ENCODE data around the gene GIPR.
"Not testable (repeated sequence)": the region's sequence is repeated elsewhere in the genome, so short reads cannot be mapped to it uniquely, and the experiment has no call there.

The GIPR gene, protein sequence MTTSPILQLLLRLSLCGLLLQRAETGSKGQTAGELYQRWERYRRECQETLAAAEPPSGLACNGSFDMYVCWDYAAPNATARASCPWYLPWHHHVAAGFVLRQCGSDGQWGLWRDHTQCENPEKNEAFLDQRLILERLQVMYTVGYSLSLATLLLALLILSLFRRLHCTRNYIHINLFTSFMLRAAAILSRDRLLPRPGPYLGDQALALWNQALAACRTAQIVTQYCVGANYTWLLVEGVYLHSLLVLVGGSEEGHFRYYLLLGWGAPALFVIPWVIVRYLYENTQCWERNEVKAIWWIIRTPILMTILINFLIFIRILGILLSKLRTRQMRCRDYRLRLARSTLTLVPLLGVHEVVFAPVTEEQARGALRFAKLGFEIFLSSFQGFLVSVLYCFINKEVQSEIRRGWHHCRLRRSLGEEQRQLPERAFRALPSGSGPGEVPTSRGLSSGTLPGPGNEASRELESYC

DNA sequence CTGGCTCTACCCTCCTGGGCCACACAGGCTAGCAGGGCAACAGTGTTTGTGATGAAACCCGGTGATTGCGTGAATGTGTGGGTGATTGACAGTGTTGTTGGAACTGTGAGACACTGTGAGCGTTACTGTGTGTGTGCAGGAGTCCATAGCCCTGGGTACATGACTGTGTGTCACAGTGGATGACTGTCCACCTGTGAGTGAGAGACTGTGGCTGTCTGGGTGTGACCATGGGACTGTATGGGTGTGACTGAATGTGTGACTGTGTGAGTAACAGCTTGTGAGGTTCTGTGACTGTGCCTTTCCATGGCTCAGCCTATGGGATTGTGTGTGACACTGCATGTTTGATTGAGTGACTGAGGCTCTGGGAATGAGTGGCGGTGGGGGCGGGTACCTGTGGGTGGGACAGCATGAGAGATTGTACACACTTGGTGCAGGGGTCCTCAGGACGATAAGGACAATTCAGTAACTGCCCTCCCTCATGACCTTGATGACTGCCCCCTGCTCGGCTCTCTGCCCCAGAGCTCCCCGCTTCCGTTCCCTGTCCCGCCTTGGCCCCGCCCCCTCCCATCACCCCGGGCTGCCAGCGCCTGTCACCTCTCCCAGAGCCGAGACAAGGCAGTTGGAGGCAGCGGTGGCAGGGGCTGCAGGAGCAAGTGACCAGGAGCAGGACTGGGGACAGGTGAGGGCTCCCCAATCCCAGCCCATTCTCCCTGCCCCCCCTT, at the start of gene GIPR:
Gene GIPR (plus strand): TSS at position 602 of the 722 bp plus-strand sequence. CDS start 1,300 bp downstream, outside the sequence.
- DNase-seq = peak; percentile 73

- DNase-seq = no peak
Observed at GRCh38 chr19:45621389-45621788, 46.6 kb upstream of the GIPR start.

DNA sequence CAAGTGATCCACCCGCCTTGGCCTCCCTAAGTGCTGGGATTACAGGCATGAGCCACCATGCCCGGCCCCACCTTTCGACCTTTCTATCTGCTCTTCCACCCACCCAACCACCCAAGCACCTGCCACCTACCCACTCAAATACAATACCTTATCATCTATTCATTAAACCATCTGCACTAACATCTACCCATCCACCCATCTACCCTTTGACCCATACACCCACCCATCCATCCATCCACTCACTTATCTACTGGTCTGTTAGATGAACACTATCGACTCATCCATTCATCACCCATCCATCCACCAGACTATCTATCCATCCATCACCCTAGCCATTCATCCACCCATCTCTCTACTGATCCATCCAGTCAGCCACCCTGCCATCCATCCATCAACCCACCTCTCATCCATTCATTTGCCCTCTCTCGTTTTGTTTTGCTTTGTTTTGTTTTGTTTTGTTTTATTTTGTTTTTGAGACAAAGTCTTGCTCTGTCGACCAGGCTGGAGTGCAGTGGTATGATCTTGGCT, 46.0 kb upstream of the GIPR start:
- no peak for DNase-seq

- no peak for DNase-seq
Observed at GRCh38 chr19:45623984-45624383, 44.0 kb upstream of the GIPR start.

DNA sequence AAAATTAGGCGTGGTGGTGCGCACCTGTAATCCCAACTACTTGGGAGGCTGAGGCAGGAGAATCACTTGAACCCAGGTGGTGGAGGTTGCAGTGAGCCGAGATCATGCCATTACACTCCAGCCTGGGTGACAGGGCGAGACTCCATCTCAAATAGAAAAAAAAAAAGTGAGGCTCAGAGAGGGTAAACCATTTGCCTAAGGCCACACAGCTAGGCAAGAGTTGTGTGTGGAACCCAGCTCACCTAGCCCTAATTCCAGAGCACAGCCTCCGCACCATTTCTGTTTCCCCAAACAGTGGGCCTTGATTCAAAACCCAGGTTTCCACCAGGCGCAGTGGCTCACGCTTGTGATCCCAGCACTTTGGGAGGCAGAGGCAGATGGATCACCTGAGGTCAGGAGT, 39.8 kb upstream of the GIPR start:
- DNase-seq = not testable (repeated sequence)

- no peak for DNase-seq
Observed at GRCh38 chr19:45629704-45630103, 38.3 kb upstream of the GIPR start.

DNA sequence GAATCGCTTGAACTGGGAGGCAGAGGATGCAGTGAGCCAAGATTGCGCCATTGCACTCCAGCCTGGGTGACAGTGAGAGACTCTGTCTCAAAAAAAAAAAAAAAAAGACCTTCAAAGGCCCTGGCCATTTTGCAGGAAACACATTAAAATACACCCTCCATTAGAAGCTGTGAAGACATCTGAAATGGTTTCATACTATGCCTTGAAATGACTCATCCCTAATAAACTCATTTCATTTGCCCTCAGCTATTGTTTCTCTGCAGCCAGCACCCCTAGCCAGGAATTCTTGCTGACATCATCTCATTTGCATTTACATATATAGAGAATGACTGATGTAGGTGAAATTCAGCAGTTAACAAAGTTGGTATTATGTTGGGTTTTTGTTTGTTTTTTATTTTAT, 37.6 kb upstream of the GIPR start:
- DNase-seq = peak; percentile 76

DNA sequence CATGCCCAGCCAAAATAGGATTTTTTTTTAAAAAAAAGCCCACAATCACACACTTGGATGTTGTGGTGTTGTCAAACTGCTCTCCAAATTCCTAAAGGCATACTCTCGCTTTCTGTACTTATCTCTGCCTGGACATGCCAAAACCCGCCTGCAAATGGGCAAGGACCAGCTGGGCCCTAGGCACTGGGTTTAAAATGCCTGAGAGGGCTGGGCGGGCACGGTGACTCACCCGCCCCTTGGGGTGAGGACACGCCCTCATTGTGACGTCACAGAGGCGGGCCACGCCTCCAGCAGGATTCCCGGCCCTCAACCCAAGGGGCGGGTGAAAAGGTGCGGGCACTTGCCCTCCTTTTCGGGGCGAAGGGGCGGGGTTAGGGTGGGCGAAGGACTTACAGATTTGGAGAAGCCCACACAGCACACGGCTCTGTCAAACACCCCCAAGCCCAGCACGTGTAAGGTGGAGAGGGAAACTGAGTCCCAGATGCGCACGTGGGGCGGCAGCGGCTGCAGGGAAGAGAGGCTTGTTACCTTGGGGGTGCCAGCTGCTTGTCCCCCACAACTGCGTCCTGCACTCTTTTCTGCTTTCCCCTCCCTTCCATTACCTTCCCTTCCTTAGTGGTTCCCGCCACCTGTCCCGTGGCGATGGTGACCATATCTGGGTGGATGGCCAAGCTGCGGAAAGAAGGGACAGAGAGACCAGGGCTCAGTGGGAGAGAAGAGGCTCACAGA, 35.4 kb upstream of the GIPR start:
- DNase-seq = peak; percentile 64

GRCh38 chr19:45636275-45636674, 31.7 kb upstream of the GIPR start:
- no peak for DNase-seq

DNA sequence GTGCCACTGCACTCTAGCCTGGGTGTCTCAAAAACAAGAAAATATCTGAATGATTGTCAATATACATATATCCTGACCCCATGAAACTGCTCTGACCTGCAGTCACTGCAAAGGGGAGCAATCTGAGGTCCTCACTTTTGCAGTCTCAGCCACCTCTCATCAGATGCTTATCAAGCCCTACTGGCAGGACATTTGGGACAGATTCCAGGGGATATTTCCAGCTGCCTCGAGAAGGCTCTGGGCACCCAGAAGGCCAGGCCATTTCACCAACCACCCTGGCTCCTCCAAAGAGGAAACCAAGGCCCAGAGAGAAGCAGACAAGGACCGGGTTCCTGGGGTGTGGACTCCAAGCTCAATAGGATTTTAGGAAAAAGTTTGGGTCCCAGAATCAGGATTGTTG, 31.1 kb upstream of the GIPR start:
- no peak for DNase-seq

GRCh38 chr19:45637890-45638667, 29.9 kb upstream of the GIPR start:
- no peak for DNase-seq

DNA sequence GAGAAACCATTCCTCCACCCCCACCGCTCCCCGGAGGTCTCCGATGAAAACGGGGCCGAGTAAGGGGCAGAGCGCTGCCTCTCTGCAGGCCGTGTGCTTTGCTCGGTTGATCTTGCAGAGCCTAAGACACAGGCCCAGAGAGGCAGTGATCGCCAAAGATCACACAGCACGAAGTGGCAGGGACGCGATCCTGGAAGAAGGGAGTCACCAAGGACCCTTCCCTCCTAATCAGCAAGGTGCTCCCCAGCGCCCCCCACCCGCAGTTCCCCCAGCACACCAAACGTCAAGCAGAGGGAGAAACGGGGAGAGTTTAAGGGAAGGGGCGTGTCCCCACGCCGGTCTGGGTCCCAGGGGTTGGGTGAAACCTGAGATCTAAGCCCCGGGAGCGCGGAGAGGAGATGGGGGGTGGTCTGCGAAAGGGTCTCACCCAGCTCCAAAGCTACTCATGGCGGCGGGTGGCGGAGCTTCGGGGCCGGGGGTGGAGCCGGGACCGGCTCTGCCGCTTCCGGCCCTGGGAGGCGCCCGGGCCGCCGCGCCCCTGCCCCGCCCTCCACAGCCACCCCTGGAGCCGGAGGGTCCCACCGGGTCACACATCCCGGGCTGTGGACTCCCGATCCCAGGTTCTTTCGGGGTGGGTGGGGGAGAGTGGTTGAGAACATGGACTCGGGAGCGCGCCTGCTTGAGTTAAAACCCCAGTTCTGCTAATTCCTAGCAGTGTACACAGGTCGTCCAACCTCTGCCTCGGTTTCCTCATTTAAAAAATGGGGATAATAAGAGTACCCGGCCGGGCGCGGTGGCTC, 28.9 kb upstream of the GIPR start, which contains the start of gene EML2:
Gene EML2 (minus strand): TSS at position 468 of the 800 bp plus-strand sequence. CDS start 21 bp downstream, at position 447.
- peak; percentile 57 for DNase-seq

DNA sequence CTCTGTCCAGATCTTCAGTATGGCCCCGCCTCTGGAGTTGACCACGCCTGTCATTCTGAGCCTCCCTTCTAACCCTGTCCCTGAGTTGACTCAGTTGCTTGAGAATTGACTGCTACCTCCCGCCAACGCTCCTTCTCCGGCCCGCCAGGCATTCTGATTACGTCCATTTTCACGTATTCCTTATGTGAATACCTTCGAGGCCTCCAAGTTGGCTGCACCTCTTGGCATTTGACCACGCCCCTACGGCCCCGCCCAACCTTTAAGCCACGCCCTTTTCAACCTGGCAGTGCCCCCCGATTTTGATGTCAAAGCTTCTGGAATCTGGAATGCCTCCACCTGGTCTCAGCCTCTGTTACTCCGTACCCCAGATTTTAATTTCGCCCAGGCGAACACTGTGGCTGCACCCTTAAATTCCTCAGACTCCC, 27.2 kb upstream of the GIPR start:
- DNase-seq = no peak

DNA sequence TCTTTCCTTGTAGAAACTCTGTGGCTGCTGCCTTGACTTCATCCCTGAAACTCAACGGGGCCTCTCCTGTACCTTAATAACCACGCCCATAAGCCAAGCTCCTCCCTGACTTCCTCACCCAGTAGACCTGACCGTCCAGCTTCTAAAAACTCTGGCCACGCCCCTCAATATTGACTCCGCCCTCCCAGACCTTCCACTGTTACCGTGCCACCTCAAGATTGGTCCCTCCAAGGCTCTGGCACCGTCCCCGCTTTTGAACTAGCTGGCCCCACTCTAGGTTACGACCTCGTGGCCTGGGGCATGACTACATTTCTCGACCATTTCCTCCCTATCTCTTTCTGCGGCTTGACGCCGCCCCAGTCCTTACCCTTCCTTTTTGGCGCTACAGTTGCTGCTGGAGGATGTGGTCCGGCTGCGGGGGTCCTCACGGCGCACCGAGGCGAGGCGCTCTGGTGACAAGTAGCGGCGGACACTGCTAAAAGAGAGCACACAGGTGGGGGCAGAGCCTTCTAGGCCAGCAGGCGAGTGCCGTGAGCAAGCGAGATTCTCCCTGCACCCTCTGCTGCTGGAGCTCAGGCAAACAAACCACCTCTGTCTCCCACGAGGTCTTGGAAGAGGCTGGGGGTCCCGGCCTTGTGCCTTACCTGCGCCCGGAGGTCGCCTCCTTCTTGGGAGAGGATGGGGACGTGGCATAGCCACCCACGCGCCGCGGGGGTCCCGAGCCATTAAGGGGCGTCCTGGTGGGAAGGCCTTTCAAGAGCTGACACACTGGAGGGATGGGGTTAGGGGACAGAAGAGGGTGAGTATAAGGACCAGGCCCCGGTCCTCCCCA, 26.5 kb upstream of the GIPR start:
- DNase-seq = peak; percentile 97

DNA sequence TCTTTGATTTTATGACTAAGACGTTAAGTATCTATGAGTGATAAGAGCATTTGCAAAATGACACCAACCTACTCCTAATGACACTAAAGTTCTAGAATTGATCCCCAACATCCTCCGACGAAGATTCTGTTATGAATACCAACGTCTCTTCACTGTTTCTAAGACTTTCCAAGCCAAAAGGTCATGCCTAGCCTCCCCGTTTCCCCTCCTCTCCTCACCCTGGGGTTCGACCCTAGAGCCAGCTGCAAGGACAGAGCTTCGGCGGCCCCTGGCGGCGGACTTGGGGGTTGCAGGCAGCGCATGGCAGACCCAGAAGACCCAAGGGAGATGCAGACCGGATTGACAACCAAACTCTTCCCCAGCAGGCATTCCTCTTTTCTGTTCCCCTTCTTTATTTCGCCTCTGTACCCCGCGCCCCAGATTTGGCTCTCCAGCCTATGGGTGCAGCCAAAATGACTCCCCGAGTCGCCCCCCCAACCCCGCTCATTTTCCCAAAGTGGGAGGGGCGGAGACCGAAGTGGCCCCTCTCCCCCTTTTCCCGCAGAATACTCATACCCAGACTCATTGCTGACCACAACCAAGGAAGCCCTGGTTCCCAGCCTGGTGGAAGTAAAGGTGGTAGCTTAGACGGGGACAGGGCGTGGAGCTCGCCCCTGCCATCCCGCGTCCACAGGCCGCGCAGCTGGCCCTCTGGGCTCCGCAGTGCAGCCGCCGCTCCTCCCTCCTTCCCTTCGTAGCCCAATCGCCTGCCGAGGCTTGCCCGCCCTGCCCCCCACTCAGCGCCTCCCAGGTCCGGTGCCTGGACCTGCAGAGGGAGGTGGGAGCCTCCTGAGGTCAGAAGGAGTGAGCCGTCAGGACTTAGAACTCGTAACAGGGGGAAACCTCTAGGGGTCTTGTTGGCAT, 24.7 kb upstream of the GIPR start:
- peak; percentile 97 for DNase-seq

- no peak for DNase-seq
Observed at GRCh38 chr19:45643927-45644771, 23.9 kb upstream of the GIPR start.

DNA sequence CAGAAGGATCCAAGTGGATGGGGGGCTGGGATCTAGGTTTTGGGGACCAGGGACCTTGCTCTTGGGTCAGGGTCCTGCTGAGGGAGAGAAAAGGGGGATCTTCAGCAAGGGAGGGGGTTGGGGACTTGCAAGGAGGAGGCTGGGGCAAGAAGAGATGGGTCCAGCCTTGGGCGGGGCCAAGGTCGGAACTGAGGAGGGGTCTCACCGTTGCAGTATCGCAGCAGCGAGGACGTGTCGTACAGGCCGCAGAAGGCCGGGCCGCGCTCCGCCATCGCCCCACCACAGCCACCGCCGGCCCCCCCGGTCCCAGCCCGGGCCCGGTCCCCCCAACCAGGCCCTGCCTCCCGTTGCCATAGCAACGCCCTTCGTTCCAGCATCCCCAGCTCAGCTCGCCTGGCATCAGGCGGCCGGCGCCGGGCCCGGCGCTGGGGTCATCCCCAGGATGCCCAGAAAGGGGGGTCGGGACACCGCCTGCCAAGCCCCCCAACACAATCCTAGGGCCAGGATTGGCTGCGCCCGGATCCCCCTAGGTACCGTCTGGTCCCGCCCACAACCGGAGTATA, 22.9 kb upstream of the GIPR start:
- DNase-seq = no peak

All from activated CD4-positive, alpha-beta T cell treated with anti-CD3 and anti-CD28 coated beads, Interleukin-2, amount 50 U/mL, for 16 hours (primary cell).